Progenitor cell of endocrine pancreas (in vitro differentiated cells): Measurements from ENCODE around the gene NRXN3. TPM values are rescaled to one million over a fixed set of nuclear protein-coding genes. Genes with fewer than 3 reads are reported as not detected.

Experiments
- DNase-seq: peaks from one replicate; pipeline ENCODE4 v3.0.0; 2021; ENCODE audit warnings: low spot score; ENCODE audit not compliant: unreplicated experiment
- H3K27ac Mint-ChIP-seq: 2 replicates; pipeline ENCODE4 v1.8.0; 2021; ENCODE audit warnings: mild to moderate bottlenecking, moderate library complexity, mixed read lengths
- H3K27me3 Mint-ChIP-seq: 2 replicates; pipeline ENCODE4 v1.8.0; 2021; ENCODE audit warnings: mixed read lengths
- H3K36me3 Mint-ChIP-seq: 2 replicates; pipeline ENCODE4 v1.8.0; 2022; ENCODE audit warnings: mixed read lengths; ENCODE audit not compliant: insufficient read depth
- H3K4me1 Mint-ChIP-seq: 2 replicates; pipeline ENCODE4 v1.8.0; 2021; ENCODE audit warnings: low read depth, mixed read lengths
- H3K4me3 Mint-ChIP-seq: 2 replicates; pipeline ENCODE4 v1.8.0; 2021; ENCODE audit warnings: low read depth, mild to moderate bottlenecking, moderate library complexity, mixed read lengths
- H3K9me3 Mint-ChIP-seq: 2 replicates; pipeline ENCODE4 v1.8.0; 2021; ENCODE audit warnings: low read depth, mixed read lengths
- total RNA-seq: library from RNA; stranded (reverse); gene quantifications from 2 replicates; pipeline ENCODE4 v1.2.1, GENCODE V29; 2021
- TF ChIP-seq, protein P1 (sequence below): fragments of 200-600 bp; sonication (generic); IDR thresholded peaks from one replicate; pipeline ENCODE4 v1.5.0; 2021; ENCODE audit warnings: antibody characterized with exemption, mild to moderate bottlenecking; ENCODE audit not compliant: unreplicated experiment

Gene NRXN3
- total RNA-seq, 1 donor from 2014 or later = 22.1 TPM

DNA sequence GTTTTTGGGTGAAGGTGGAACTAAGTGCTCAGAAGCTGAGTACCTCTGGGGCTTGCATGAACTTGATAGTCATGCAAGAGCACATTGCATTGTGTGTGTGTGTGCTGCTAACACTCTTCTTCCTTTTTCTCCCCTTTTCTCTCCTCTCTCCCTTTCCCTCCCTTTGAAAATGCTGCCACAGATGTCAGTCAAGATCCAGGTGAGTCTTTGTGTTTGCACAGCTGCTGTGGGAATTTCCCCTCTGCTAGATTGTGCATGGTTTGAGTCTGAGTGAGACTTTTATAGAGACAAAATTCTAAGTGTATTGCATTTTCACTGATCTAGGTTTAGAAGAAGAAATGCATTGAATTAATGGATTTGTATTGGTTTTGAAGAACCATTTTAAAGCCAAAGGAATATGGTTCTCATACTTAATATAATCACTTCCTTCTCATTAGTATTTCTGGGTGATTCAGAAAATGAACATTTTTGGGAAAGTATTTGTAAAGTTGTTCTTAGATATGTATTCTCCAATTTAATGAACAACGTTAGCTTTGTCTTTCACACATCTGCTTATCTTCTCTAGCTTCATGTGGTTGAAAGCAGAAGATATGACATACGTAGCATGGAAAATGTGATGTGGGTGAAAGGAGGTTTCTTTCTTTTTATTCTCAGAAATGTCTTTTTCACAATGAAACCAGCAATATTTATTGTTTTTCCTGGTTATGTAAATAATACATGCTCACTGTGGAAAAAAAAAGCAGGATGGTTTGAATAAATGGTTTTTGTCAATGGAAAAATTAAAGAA, 108.5 kb downstream of the NRXN3 start:
- Mint-ChIP-seq H3K9me3 (no peaks in the 10 kb centered on the region), H3K27me3 (peaks cover 2% of the 10 kb centered on the region), H3K27ac (no peak overlapping the region), H3K36me3 (no peaks in the 10 kb centered on the region), H3K4me3 (no peak overlapping the region), H3K4me1 (peaks cover 13% of the 10 kb centered on the region)
- no peak for DNase-seq
- TF ChIP-seq, protein P1, sequence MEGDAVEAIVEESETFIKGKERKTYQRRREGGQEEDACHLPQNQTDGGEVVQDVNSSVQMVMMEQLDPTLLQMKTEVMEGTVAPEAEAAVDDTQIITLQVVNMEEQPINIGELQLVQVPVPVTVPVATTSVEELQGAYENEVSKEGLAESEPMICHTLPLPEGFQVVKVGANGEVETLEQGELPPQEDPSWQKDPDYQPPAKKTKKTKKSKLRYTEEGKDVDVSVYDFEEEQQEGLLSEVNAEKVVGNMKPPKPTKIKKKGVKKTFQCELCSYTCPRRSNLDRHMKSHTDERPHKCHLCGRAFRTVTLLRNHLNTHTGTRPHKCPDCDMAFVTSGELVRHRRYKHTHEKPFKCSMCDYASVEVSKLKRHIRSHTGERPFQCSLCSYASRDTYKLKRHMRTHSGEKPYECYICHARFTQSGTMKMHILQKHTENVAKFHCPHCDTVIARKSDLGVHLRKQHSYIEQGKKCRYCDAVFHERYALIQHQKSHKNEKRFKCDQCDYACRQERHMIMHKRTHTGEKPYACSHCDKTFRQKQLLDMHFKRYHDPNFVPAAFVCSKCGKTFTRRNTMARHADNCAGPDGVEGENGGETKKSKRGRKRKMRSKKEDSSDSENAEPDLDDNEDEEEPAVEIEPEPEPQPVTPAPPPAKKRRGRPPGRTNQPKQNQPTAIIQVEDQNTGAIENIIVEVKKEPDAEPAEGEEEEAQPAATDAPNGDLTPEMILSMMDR = no peak

GRCh38 chr14:78282437-78282836, 112.3 kb downstream of the NRXN3 start:
- Mint-ChIP-seq H3K4me3 (no peak overlapping the region), H3K27ac (no peak overlapping the region), H3K4me1 (peaks cover 13% of the 10 kb centered on the region), H3K27me3 (no peaks in the 10 kb centered on the region), H3K9me3 (no peaks in the 10 kb centered on the region), H3K36me3 (no peaks in the 10 kb centered on the region)
- DNase-seq = no peak
- TF ChIP-seq, protein P1 = no peak

GRCh38 chr14:78286210-78286609, 116.0 kb downstream of the NRXN3 start:
- no peak for DNase-seq

GRCh38 chr14:78292003-78292402, 121.8 kb downstream of the NRXN3 start:
- H3K4me1 Mint-ChIP-seq = peaks cover 3% of the 10 kb centered on the region
- H3K4me3 Mint-ChIP-seq = no peak overlapping the region
- H3K9me3 Mint-ChIP-seq = no peaks in the 10 kb centered on the region
- no peak for DNase-seq
- no peaks in the 10 kb centered on the region for H3K36me3 Mint-ChIP-seq
- no peak overlapping the region for H3K27ac Mint-ChIP-seq
- peaks cover 8% of the 10 kb centered on the region for H3K27me3 Mint-ChIP-seq
- TF ChIP-seq, protein P1 = no peak

More at GRCh38 chr14:78286210-78286609, 116.0 kb downstream of the NRXN3 start:
- TF ChIP-seq, protein P1 = no peak
- Mint-ChIP-seq H3K36me3 (no peaks in the 10 kb centered on the region), H3K27ac (no peak overlapping the region), H3K4me1 (peaks cover 1% of the 10 kb centered on the region), H3K4me3 (no peak overlapping the region), H3K9me3 (no peaks in the 10 kb centered on the region), H3K27me3 (peaks cover 3% of the 10 kb centered on the region)

GRCh38 chr14:78297858-78298257, 127.7 kb downstream of the NRXN3 start:
- Mint-ChIP-seq H3K27ac (no peak overlapping the region), H3K4me1 (peaks cover 10% of the 10 kb centered on the region), H3K9me3 (no peaks in the 10 kb centered on the region), H3K36me3 (no peaks in the 10 kb centered on the region), H3K27me3 (peaks cover 30% of the 10 kb centered on the region), H3K4me3 (no peak overlapping the region)
- TF ChIP-seq, protein P1 = no peak
- no peak for DNase-seq
